NCI-H1092 (cell line): ENCODE results near the gene UBE2M.
"Not testable (repeated sequence)": the region's sequence is repeated elsewhere in the genome, so short reads cannot be mapped to it uniquely, and the experiment has no call there.

Experiments
- DNase-seq: peaks from one replicate; lab custom pipeline; 2025; lab: John Stamatoyannopoulos, UW

UBE2M gene

GRCh38 chr19:58558066-58558622 lies at the start of gene UBE2M:
UBE2M (minus strand) TSS chr19:58558611; CDS start chr19:58558381, 230 bp downstream.
- no peak for DNase-seq

- DNase-seq: not testable (repeated sequence)
Observed at GRCh38 chr19:58607213-58607612, 48.8 kb upstream of the UBE2M start.

GRCh38 chr19:58606251-58606896 lies 48.0 kb upstream of the UBE2M start:
- DNase-seq: not testable (repeated sequence)

DNA sequence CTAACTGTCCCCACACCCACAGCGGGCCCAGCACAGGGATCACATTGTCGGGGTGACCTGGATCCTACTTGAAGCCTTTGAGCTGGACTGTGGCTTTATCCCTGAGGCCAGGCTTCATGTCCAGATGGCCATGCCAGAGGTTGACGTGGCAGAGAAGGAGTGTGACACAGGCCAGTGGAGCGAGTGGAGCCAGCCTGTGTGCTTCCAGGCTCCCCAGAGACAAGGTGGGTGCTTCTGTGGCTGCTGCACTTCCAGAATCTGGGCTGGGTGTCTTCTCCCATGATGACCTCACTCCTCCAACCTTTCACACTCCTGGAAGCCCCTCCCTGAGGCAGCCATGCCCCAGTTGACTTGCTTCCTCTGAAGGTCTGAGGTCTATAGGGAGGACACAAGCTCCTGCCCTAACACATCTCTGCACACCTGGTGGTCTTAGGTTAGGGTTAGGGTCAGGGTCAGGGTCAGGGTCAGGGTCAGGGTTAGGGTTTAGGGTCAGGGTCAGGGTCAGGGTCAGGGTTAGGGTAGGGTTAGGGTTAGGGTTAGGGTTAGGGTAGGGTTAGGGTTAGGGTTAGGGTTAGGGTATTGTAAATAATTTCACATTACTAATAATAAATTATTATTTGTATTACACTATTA lies 27.8 kb upstream of the UBE2M start:
- DNase-seq: no peak

- no peak for DNase-seq
Observed at GRCh38 chr19:58585442-58586132, 27.2 kb upstream of the UBE2M start.

DNA sequence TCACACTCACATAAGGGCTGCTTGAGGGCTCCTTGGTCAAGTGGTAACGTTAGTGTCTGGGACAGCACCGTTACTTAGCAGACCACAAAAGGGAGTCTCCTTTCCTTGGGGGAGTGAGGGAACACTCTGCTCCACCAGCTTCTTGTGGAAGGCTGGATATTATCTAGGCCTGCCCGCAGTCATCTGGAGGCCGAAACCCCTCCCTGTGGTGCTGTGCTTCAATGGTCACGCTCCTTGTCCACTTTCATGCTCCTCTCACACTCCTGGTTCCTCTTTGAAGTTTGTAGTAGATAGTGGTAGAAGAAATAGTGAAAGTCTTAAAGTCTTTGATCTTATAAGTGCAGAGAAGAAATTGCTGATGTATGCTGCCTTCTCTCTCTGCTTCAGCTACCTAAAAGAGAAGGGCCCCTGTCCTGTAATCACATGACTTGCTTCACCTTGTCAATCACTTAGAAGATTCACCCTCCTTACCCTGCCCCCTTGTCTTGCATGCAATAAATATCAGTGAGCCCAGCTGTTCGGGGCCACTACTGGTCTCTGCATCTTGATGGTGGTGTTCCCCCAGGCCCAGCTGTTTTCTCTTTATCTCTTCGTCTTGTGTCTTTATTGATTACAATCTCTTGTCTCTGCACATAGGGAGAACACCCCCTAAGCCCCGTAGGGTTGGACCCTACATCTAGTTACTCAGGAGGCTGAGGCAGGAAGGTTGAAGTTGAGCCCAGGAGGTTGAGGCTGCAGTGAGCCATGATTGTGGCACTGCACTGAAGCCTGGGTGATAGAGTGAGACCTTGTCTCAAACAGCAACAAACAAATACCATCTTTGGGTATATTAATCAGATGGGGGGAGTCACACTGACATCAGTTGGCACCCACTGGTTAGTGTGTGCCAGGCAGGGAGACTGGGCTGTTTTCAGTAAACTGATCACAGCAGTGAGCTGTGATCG lies 26.4 kb upstream of the UBE2M start:
- DNase-seq: no peak

- DNase-seq: no peak
Observed at GRCh38 chr19:58582985-58583384, 24.6 kb upstream of the UBE2M start.

DNA sequence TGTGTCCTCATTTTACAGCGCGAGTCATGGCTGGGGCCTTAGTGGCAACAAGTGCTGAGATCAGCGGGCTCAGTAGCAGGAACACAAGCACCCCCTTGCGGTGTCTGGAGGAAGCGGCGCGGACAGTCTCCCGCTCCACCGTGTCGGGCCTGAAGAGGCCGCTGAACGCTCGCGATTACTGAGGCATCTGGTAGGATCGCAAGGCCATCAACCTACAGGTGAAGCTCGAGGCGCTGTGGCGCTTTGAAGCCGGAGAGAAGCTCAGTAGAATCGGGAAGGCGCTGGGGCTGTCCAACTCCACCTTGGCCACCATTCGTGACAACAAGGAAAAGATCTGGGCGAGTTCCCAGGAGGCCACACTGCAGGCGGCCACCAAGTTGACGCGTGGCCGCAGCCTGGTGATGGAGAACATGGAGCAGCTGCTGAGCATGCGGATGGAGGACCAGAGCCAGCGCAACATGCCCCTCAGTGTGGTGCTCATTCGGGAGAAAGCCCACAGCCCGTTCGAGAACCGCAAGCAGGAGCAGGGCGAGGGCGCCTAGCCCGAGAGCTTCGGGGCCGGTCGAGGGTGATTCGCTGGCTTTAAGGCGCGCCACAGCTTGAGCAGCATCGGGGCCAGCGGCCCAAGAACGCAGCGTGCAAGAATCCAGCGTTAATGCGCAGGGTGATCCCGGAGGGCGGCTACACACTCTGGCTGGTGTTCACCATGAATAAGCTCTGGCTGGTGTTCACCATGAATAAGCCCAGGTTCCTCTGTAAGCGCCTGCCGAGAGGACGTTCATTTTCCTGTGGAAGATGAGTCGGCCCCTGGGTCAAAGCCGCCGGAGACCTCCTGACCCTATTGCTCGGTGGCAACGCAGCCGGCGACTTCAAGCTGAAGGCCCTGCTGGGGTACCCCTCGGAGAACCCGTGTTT lies 23.1 kb upstream of the UBE2M start:
- no peak for DNase-seq

DNA sequence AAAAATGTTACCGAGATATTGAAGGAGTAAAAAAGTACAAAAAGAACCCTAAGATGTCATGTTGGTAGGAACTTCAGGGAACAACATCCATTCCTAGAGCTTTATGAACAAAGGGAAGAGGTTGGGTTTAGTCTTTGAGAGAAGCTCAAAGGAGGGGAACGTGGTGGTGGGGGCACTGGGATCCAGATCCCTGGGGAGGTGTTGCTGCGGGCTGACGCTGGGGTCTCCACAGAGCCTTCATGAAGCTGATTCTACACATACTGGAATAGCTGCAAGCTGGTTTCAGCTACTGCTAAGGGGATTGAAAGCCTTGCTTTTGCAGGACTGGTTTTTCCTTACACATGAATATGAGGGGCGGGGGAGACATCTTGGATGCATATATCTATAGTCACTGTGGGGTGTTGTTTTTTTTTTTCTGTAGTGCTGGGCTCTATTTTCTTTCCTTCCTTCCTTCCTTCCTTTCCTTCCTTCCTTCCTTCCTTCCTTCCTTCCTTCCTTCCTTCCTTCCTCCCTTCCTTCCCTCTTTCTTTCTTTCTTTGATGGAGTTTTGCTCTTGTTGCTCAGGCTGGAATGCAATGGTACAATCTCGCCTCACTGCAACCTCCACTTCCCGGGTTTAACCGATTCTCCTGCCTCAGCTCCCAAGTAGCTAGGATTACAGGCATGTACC lies 21.2 kb upstream of the UBE2M start:
- no peak for DNase-seq

DNA sequence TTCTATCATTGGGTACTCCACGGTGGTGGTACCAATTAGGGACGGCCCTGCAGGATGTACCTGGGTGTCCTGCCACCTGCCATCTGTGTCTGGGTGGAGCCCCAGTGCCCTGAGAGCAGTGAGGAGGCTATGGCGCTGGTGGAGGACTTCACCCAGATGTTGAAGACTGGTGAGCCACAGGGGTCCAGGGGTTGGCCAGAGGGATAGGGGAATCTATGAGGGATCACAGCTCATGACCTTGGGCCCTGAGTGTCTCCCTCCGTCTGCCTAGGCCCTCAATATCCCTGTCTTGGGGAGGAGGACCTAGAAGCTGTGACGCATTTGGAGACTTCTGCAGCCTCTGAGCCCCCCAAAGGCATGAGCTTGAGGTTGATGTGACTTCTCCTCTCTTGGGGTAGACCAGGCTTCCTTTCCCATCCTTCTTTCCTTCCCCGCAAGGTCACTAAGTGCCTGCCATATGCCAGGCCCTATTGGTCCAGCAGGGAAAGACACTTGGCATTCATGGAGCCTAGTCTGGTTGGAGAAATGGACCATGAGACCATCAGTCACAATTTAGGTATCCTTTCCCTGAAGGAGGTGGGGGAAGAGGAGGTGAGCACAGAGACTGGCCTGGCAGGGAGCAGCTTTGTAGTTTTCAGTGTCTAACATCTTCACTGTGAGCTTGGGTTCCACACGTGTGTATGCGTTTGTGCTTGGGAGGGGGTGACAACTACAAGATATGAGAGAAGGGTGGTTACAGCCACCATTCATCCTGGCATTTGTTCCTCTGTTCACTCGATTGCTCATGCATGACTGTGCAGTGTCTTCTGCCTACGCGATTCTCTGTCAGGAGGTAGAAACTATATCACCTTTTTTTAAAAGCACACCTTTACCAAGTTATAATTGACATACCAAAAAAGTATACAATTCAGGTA lies 19.9 kb upstream of the UBE2M start:
- DNase-seq: no peak

DNA sequence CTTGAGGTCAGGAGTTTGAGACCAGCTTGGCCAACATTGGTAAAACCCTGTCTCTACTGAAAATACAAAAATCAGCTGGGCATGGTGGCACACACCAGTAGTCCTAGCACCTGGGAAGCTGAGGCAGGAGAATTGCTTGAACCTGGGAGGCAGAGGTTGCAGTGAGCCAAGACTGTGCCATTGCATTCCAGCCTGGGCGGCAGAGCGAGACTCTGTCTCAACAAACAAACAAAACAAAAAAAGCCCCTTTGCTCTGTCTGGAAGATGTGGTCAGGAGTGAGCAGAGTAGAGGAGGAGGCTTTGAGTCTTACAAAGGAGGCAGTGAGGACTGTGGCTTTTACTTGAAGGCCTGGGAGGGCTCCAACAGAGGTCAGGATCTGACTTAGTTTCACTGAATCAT lies 19.2 kb upstream of the UBE2M start:
- DNase-seq: not testable (repeated sequence)

GRCh38 chr19:58575183-58576041 lies 17.0 kb upstream of the UBE2M start:
- DNase-seq: no peak

DNA sequence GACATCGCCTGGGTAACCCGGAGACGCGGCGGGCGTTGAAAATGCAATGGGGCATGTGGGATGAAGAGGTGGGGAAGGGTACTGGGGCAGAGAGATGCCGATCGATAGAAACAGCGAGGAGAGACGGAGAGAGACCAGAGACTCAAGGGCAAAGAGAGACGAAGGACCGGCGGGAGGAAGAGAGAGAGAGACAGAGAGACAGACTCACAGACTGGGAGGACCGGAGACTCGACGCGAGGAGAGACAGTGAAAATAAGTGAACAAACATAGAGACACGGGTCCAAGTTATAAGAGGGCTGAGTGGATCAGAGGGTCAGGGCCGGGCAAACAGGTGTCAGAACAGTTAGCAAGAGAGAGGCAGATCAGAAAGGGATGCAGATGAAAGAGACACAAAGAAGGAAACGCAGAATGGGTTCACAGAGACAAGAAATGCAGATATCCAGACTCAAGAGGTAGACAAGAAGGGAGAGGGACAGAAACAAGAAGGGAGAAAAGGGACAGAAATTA lies 15.3 kb upstream of the UBE2M start:
- no peak for DNase-seq

- DNase-seq: no peak
Observed at GRCh38 chr19:58572818-58573657, 14.6 kb upstream of the UBE2M start, which contains the start of gene MZF1. MZF1 (minus strand) TSS chr19:58573335; CDS start chr19:58571389, 1,946 bp downstream.

DNA sequence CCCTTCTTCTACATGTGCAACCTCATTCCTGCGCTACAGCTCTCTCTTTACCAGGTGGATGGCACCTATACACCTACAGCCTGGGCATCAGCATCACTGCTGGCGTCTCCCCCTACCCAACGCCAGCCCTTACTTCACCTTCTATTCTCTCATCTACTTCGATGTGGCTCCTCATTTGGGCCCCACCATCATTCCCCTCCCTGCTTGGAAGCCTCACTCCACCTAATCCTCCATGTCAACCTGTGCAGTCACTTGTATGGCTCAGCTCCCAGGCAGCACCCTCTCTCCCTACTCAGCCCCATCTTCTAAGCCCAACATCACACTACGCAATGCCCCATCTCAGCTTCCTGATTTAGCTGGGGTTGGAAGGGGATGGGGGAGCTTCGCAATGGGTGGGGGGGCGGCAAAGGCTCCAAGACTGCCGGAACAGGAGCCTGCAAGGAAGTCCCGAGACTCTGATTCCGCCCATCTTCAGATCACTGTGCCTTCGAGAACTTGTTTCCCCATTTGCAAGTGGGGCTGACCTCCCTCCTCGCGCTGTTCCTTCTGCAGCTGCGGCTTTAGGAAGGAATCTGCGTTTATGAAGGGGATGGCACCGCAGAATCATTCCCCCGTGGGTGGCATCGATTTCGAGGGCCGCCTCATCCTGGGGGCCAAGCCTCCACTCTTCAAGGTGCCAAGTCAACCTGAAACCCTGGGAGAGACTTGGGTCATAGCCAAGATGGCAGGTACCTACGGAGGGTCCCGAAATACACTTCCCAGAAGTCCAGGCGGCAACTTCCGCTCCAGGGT lies 13.8 kb upstream of the UBE2M start:
- DNase-seq: no peak

DNA sequence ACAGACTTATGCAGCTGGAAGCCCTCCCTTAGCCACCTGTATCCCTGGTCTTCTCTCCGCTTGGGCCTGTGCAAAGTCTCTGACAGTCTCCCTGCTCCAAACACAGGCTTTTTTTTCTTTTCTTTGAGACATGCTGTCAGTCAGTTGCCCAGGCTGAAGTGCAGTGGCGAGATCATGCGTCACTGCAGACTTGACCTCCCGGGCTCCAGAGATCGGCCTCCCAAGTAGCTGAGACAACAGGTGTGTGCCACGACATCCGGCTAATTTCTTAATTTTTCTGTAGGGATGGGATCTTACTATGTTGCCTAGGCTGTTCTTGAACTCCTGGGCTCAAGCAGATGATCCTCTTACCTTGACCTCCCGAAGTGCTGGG lies 13.2 kb upstream of the UBE2M start:
- DNase-seq: no peak
